NT2/D1 (cell line): ENCODE results near the gene DGCR8.

Source experiments
- DNase-seq: peaks from one replicate; pipeline ENCODE4 v3.0.0-alpha.2; 2011; ENCODE audit warnings: low read depth, low spot score
- H3K27me3 ChIP-seq: 2 replicates; pipeline ENCODE4 v1.6.0; 2011; ENCODE audit warnings: mild to moderate bottlenecking; ENCODE audit not compliant: insufficient read length, insufficient read depth
- H3K36me3 ChIP-seq: 2 replicates; pipeline ENCODE4 v1.6.1; 2011; ENCODE audit warnings: mild to moderate bottlenecking, low read length, mixed read lengths; ENCODE audit not compliant: insufficient read depth, insufficient read length
- H3K4me1 ChIP-seq: 2 replicates; pipeline ENCODE4 v1.5.1; 2011; ENCODE audit not compliant: insufficient read depth, insufficient read length
- H3K4me3 ChIP-seq: 2 replicates; pipeline ENCODE4 v1.5.1; 2011; ENCODE audit warnings: low read depth; ENCODE audit not compliant: insufficient read length
- H3K9ac ChIP-seq: 2 replicates; pipeline ENCODE4 v1.6.0; 2011; ENCODE audit warnings: low read depth; ENCODE audit not compliant: insufficient read length
- H3K9me3 ChIP-seq: 2 replicates; pipeline ENCODE4 v1.5.1; 2011; ENCODE audit warnings: mild to moderate bottlenecking, low read length; ENCODE audit not compliant: insufficient read depth
- SUZ12 ChIP-seq: IDR thresholded peaks from 2 replicates; pipeline ENCODE4 v1.6.1; 2011; ENCODE audit not compliant: insufficient read length, insufficient read depth; ENCODE audit errors: extremely low read depth
- YY1 ChIP-seq: IDR thresholded peaks from 2 replicates; pipeline ENCODE4 v1.6.1; 2011; ENCODE audit not compliant: insufficient read length, insufficient read depth
- ZNF274 ChIP-seq: IDR thresholded peaks from 2 replicates; pipeline ENCODE4 v1.6.1; 2011; ENCODE audit warnings: mild to moderate bottlenecking, low read depth, low read length

DGCR8 gene

DNA sequence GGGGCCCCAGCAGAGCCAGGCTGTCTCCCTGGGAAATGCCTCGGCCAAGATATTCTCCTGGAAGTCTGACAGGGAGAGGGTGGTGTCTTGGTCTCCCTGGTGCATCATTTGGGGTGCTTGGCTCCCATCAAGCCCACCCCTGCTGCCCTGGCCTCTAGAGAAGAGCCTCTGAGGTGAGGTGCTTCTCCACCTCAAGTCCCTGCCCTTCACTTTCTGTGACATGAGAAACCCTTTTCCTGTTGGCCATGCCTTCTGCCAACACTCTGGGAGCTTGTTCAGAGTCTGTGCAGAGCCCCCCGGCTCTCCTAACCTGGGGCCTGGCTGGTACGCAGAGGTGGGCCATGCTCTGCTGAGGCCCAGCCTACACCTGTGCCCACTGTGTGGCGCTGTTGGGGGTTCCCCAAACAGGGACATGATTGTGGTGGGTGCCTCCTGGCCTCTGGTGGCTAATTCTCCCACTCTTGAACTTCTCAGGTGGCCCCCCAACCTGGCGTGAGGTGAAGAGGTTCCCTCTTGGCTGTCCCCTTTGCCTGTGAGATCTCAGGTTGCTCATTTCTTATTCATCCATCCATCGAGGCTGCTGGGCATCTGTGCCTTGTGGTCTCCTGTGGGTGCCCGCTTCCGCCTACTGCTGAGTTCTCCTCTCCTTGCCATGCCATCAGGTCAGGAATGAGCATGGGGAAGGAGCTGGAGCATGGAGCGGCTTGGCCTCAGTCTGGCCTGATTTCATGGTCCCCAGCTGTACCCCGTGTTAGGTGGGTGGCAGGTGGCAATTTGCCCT, 19.2 kb upstream of the DGCR8 start:
- H3K9ac ChIP-seq = no peak overlapping the region
- no peak for DNase-seq
- TF ChIP-seq SUZ12 (no peak), ZNF274 (no peak), YY1 (no peak)
- no peaks in the 10 kb centered on the region for H3K27me3 ChIP-seq
- H3K4me1 ChIP-seq = no peaks in the 10 kb centered on the region
- no peaks in the 10 kb centered on the region for H3K9me3 ChIP-seq
- H3K36me3 ChIP-seq = peaks cover 26% of the 10 kb centered on the region
- no peak overlapping the region for H3K4me3 ChIP-seq

DNA sequence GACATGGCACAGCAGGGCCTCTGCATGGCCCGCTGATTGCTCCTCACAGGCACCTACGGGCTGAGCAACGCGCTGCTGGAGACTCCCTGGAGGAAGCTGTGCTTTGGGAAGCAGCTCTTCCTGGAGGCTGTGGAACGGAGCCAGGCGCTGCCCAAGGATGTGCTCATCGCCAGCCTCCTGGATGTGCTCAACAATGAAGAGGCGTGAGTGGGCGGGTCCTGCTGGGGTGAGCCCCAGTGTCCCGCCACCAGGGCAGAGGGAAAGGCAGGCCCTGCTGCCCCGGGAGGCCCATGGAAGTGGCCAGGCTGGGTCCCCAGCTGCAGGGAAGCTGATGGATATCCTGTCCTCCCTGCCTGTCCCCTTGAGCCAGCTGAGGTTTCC, 18.6 kb upstream of the DGCR8 start:
- no peaks in the 10 kb centered on the region for H3K9me3 ChIP-seq
- no peak overlapping the region for H3K9ac ChIP-seq
- no peak overlapping the region for H3K4me3 ChIP-seq
- no peaks in the 10 kb centered on the region for H3K27me3 ChIP-seq
- no peaks in the 10 kb centered on the region for H3K4me1 ChIP-seq
- no peak for DNase-seq
- H3K36me3 ChIP-seq = peaks cover 20% of the 10 kb centered on the region
- no peak for TF ChIP-seq ZNF274
- no peak for TF ChIP-seq YY1
- no peak for TF ChIP-seq SUZ12

DNA sequence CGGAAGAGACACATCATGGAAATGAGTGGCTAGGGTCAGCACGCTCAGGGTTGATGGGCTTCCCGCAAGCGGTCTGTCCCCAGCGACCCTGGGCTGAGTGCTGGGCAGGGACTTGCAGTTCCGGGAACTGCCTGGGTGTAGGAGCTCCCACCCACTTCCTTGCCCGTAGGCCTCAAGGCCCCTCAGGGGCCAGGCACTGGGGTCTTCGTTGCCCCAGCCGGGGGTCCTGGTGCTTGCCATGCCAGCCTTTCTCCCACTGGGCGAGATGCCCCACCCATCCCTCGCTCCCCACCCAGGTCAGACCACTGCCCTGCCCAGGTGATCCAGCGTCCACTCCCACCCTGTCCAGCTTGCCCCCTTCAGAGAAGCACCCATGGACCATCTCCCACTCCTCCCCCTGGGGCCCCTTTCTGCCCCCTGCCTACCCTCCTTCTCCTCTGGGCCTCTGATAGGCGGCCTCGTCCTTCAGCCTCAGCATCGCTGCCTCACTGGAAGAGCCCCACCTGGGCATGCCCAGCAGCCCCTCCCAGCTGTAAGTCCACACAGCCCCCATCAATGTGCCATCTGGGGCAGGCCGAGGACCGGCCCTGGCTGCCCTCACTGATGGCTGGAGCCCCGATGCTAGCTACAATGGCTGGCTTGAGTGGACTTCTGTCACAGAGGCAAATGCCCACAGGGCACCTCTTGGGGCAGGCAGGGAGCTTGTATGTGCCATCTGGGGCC, 17.8 kb upstream of the DGCR8 start:
- no peak overlapping the region for H3K9ac ChIP-seq
- no peaks in the 10 kb centered on the region for H3K27me3 ChIP-seq
- DNase-seq = no peak
- TF ChIP-seq YY1 = no peak
- no peak for TF ChIP-seq ZNF274
- no peak for TF ChIP-seq SUZ12
- H3K36me3 ChIP-seq = peaks cover 19% of the 10 kb centered on the region
- H3K4me3 ChIP-seq = no peak overlapping the region
- H3K4me1 ChIP-seq = no peaks in the 10 kb centered on the region
- no peaks in the 10 kb centered on the region for H3K9me3 ChIP-seq

DNA sequence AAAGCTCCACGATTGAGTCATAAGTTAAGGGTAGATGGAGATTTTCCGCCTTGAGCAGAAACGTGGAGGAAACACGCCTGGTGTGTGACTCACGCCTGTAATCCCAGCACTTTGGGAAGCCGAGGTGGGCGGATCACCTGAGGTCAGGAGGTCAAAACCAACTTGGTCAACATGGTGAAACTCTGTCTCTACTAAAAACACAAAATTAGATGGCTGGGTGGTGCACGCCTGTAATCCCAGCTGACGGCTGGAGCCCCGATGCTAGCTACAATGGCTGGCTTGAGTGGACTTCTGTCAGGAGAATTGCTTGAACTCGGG, 17.3 kb upstream of the DGCR8 start:
- Histone ChIP-seq H3K4me3 (no peak overlapping the region), H3K27me3 (no peaks in the 10 kb centered on the region), H3K9me3 (no peaks in the 10 kb centered on the region), H3K9ac (no peak overlapping the region), H3K36me3 (peaks cover 19% of the 10 kb centered on the region), H3K4me1 (no peaks in the 10 kb centered on the region)
- TF ChIP-seq ZNF274 (no peak), YY1 (no peak), SUZ12 (no peak)
- DNase-seq = no peak

DNA sequence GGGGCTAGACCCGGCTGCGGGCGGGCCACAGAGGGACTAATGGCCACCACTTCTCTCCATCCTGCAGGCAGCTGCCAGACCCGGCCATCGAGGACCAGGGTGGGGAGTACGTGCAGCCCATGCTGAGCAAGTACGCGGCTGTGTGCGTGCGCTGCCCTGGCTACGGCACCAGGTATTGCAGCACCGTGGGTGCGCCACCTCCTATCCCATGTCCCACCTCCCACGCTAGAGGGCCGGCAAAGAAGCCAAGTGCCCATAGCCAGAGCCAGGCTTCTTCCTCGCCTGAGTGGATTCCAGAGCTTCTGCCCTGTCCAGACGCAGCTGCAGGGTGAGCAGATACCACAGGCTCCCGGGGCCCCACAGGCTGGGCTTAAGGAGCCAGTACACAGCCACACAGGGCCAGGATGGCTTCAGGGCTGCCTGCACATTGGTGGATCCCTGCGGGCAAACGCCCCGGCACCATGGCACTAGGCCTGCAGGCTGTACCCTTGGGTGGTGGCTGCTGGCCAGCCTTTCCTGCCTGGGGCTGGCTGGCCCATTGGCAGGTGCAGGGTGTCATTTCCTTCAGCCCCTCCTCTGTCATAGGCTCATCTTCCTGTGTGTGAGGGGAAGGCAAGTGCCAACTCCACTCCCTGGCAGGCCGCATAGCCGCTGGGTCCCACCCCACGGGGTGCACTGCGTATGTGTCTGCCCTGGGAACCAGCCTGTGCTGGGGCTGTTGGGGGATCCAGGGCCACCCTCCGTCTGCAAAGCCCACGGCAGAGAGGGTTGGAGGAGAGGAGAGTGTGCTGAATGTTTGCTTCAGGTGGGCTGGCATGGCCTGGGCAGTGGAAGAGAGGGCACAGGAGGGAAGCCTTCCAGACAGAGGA, 16.5 kb upstream of the DGCR8 start:
- no peak for DNase-seq
- Histone ChIP-seq H3K4me1 (no peaks in the 10 kb centered on the region), H3K9me3 (no peaks in the 10 kb centered on the region), H3K9ac (no peak overlapping the region), H3K27me3 (no peaks in the 10 kb centered on the region), H3K4me3 (no peak overlapping the region), H3K36me3 (peaks cover 19% of the 10 kb centered on the region)
- TF ChIP-seq YY1 (no peak), SUZ12 (no peak), ZNF274 (no peak)

DNA sequence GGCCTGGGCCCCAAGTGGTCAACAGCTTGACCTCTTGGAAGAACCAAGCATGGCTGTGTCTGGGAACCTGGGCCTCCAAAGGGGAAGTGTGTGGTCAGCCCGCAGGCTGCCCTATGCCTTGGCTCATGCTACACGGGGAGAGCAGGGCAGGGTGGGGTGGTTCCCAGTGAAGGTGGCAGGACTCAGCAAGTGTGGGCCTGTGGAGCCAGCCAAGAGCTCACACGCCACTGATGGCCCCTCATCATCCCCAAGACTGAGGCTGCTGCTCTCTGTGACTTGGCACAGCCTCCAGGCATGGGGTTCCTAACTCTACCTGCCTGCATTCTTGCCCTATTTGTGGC, 15.9 kb upstream of the DGCR8 start:
- Histone ChIP-seq H3K4me1 (no peaks in the 10 kb centered on the region), H3K36me3 (peaks cover 19% of the 10 kb centered on the region), H3K4me3 (no peak overlapping the region), H3K9me3 (no peaks in the 10 kb centered on the region), H3K27me3 (no peaks in the 10 kb centered on the region), H3K9ac (no peak overlapping the region)
- no peak for DNase-seq
- no peak for TF ChIP-seq YY1
- no peak for TF ChIP-seq SUZ12
- no peak for TF ChIP-seq ZNF274

DNA sequence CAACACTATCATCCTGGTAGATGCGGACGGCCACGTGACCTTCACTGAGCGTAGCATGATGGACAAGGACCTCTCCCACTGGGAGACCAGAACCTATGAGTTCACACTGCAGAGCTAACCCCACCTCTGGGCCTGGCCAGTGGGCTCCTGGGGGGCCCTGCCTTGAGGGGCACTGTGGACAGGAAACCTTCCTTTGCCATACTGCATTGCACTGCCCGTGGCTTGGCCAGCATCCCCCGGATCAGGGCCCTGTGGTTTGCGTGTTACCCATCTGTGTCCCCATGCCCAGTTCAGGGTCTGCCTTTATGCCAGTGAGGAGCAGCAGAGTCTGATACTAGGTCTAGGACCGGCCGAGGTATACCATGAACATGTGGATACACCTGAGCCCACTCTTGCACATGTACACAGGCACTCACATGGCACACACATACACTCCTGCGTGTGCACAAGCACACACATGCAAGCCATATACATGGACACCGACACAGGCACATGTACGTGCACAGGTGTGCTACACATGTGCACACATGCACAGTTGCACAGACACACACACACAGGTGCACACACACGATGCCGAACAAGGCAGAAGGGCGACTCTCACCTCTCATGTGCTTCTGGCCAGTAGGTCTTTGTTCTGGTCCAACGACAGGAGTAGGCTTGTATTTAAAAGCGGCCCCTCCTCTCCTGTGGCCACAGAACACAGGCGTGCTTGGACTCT, 15.3 kb upstream of the DGCR8 start:
- Histone ChIP-seq H3K36me3 (peaks cover 19% of the 10 kb centered on the region), H3K9me3 (no peaks in the 10 kb centered on the region), H3K4me1 (no peaks in the 10 kb centered on the region), H3K4me3 (no peak overlapping the region), H3K9ac (no peak overlapping the region), H3K27me3 (no peaks in the 10 kb centered on the region)
- no peak for DNase-seq
- TF ChIP-seq YY1 = no peak
- no peak for TF ChIP-seq ZNF274
- no peak for TF ChIP-seq SUZ12
